Stimulated activated CD4-positive, alpha-beta T cell treated with anti-CD3 and anti-CD28 coated beads, Interleukin-4, amount 100 ng/mL, for 1 hour (primary cell): ENCODE measurements around the gene WNT5A.

Experiments used
- DNase-seq: peaks from one replicate; pipeline ENCODE4 v3.0.0-alpha.2; 2020

Gene WNT5A

GRCh38 chr3:55486857-55487380, at the start of gene WNT5A:
Gene WNT5A, minus strand, starts transcription at chr3:55487306. Its CDS starts 321 bp downstream, at chr3:55486985.
- DNase-seq = no peak

- DNase-seq = no peak
These were observed 47.8 kb upstream of the WNT5A start for GRCh38 chr3:55534876-55535275.

GRCh38 chr3:55532806-55533205, 45.7 kb upstream of the WNT5A start:
- no peak for DNase-seq

GRCh38 chr3:55531321-55531720, 44.2 kb upstream of the WNT5A start:
- no peak for DNase-seq

- no peak for DNase-seq
These were observed 40.3 kb upstream of the WNT5A start for GRCh38 chr3:55527361-55527760.

- no peak for DNase-seq
These were observed 39.4 kb upstream of the WNT5A start for GRCh38 chr3:55526332-55527030.

- DNase-seq = no peak
These were observed 38.3 kb upstream of the WNT5A start for GRCh38 chr3:55525436-55525835.

- no peak for DNase-seq
These were observed 37.6 kb upstream of the WNT5A start for GRCh38 chr3:55524565-55525244.

GRCh38 chr3:55523471-55523870, 36.4 kb upstream of the WNT5A start:
- no peak for DNase-seq

GRCh38 chr3:55521738-55522421, 34.8 kb upstream of the WNT5A start:
- no peak for DNase-seq

- no peak for DNase-seq
These were observed 34.1 kb upstream of the WNT5A start for GRCh38 chr3:55521064-55521737.

- no peak for DNase-seq
These were observed 31.9 kb upstream of the WNT5A start for GRCh38 chr3:55519019-55519418.

GRCh38 chr3:55518451-55518850, 31.3 kb upstream of the WNT5A start:
- no peak for DNase-seq

- DNase-seq = no peak
These were observed 29.4 kb upstream of the WNT5A start for GRCh38 chr3:55516392-55517030.

GRCh38 chr3:55515550-55516246, 28.6 kb upstream of the WNT5A start:
- DNase-seq = no peak

GRCh38 chr3:55514962-55515361, 27.9 kb upstream of the WNT5A start:
- no peak for DNase-seq

GRCh38 chr3:55512571-55513343, 25.7 kb upstream of the WNT5A start:
- no peak for DNase-seq

GRCh38 chr3:55511895-55512570, 24.9 kb upstream of the WNT5A start:
- DNase-seq = no peak

GRCh38 chr3:55508335-55508734, 21.2 kb upstream of the WNT5A start:
- no peak for DNase-seq

GRCh38 chr3:55507808-55508207, 20.7 kb upstream of the WNT5A start:
- DNase-seq = no peak

GRCh38 chr3:55505776-55506175, 18.7 kb upstream of the WNT5A start:
- DNase-seq = no peak
